Lower leg skin (tissue), 3 donors: ENCODE data around the gene DRAXIN.

Experiments used
- POLR2A ChIP-seq, 2 donors: fragments of 450-650 bp; IDR thresholded peaks; one replicate each; pipeline ENCODE4 v1.6.1; 2016 to 2017; ENCODE audit warnings: antibody characterized with exemption in 2 of 2, mild to moderate bottlenecking in 1 of 2, moderate library complexity in 1 of 2
- TF ChIP-seq, protein P1 (sequence below), 3 donors: fragments of 450-650 bp; IDR thresholded peaks; one replicate each; pipeline ENCODE4 v1.5.1; 2016; ENCODE audit warnings: antibody characterized with exemption in 3 of 3, mild to moderate bottlenecking in 3 of 3, moderate library complexity in 2 of 3

DNA sequence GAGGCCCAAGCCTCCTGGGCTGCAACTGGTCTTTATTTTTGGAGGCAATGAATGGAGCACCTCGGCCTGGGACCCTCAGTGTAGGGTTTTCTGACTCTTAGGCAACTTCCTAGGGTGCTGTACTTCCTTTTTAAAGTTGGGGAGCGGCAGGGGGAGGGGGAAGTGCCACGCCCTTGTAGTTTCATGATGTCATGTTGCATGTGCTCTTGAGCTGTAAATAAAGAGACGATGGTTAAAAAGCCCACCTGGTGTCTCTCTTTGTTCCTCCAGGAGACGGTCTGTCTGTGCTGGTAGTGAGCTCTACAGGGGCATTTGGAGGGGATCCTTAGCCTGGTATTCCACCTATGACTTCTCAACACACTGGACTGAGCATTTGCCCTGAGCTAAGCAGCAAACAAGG is 34.1 kb downstream of the DRAXIN start:
- no peak for TF ChIP-seq POLR2A (IDR thresholded peaks at IDR 0.05)
- TF ChIP-seq, protein P1, sequence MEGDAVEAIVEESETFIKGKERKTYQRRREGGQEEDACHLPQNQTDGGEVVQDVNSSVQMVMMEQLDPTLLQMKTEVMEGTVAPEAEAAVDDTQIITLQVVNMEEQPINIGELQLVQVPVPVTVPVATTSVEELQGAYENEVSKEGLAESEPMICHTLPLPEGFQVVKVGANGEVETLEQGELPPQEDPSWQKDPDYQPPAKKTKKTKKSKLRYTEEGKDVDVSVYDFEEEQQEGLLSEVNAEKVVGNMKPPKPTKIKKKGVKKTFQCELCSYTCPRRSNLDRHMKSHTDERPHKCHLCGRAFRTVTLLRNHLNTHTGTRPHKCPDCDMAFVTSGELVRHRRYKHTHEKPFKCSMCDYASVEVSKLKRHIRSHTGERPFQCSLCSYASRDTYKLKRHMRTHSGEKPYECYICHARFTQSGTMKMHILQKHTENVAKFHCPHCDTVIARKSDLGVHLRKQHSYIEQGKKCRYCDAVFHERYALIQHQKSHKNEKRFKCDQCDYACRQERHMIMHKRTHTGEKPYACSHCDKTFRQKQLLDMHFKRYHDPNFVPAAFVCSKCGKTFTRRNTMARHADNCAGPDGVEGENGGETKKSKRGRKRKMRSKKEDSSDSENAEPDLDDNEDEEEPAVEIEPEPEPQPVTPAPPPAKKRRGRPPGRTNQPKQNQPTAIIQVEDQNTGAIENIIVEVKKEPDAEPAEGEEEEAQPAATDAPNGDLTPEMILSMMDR (IDR thresholded peaks at IDR 0.05), result no peak
